Ascending aorta (tissue), 2 donors: ENCODE data around the gene CAPZA1. TPM values are rescaled to one million over a fixed set of nuclear protein-coding genes. Genes with fewer than 3 reads are reported as not detected.

Source experiments
- DNase-seq, 2 donors: peaks; one replicate each; pipeline ENCODE4 v3.0.0-alpha.2; 2019; ENCODE audit warnings: low spot score in 2 of 2
- H3K27ac ChIP-seq, 2 donors: fragments of 200-600 bp; sonication (generic); one replicate each; pipeline ENCODE4 v1.5.1; 2016 to 2017; ENCODE audit warnings: mild to moderate bottlenecking in 1 of 2
- H3K27me3 ChIP-seq: fragments of 200-600 bp; sonication (generic); one replicate; pipeline ENCODE4 v1.5.1; 2017
- H3K36me3 ChIP-seq, 2 donors: fragments of 200-600 bp; sonication (generic); one replicate each; pipeline ENCODE4 v1.5.1; 2016
- H3K4me1 ChIP-seq, 2 donors: fragments of 200-600 bp; sonication (generic); one replicate each; pipeline ENCODE4 v1.5.1; 2016 to 2017; ENCODE audit warnings: mild to moderate bottlenecking in 1 of 2
- H3K4me3 ChIP-seq, 2 donors: fragments of 200-600 bp; sonication (generic); one replicate each; pipeline ENCODE4 v1.5.1; 2016 to 2017; ENCODE audit warnings: mild to moderate bottlenecking in 1 of 2
- H3K9me3 ChIP-seq, 2 donors: fragments of 200-600 bp; sonication (generic); one replicate each; pipeline ENCODE4 v1.5.1; 2016
- CTCF ChIP-seq, 3 experiments: fragments of 200-600 bp in 2 of 3; fragments of 450-650 bp in 1 of 3; sonication (generic) in 2 of 3; IDR thresholded peaks; one replicate each; pipeline ENCODE4 v1.5.1; 2016 to 2019; ENCODE audit warnings: antibody characterized with exemption in 3 of 3, mild to moderate bottlenecking in 1 of 3, moderate library complexity in 1 of 3
- intact Hi-C: fragments of 100-400 bp; cut with DNase I; formaldehyde crosslinking; loops from one replicate; pipeline ENCODE4 v1.15.1; 2023
- total RNA-seq: library from RNA; depleted of rRNA; stranded (reverse); fragments of >200 nt; gene quantifications from one replicate; pipeline ENCODE4 v1.1.0, GENCODE V29; 2016

The CAPZA1 gene
- total RNA-seq, 1 donor from 2014 or later = 53.5 TPM

- peaks cover 10 to 20% of the 10 kb centered on the region in 2 donors for H3K36me3 ChIP-seq
- no peak for TF ChIP-seq CTCF (IDR thresholded peaks at IDR 0.05)
- no peak overlapping the region for H3K4me3 ChIP-seq
- intact Hi-C loops = no loop called here
- no peak for DNase-seq
- H3K27me3 ChIP-seq = no peaks in the 10 kb centered on the region
- no peak overlapping the region for H3K27ac ChIP-seq
- no peaks in the 10 kb centered on the region for H3K4me1 ChIP-seq
- H3K9me3 ChIP-seq = no peaks in the 10 kb centered on the region
These were observed 66.8 kb downstream of the CAPZA1 start for GRCh38 chr1:112686417-112686816.

- Histone ChIP-seq H3K36me3 (peaks cover 13 to 25% of the 10 kb centered on the region in 2 donors), H3K9me3 (no peaks in the 10 kb centered on the region)
- no peak for TF ChIP-seq CTCF (IDR thresholded peaks at IDR 0.05)
These were observed 67.2 kb downstream of the CAPZA1 start for GRCh38 chr1:112686835-112687234.

DNA sequence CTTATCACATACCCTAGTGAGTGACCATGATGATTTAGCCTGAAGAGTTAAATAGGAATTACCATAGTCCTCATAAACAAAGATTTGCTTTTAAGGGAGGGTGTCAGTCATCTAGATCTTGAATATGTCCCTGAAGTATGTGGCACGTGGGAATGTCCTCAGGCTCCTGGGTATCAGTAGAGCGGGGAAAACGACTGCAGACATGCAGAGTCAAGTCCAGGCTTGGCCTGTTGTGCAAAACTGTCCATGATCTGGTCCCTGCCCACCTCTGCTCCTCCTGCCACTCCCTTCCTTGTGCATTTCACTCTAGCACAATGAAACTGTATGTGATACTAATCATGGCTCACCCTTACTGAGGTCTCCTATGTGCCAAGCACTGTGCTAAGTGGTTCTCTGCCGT lies 67.7 kb downstream of the CAPZA1 start:
- no peaks in the 10 kb centered on the region for H3K4me1 ChIP-seq
- intact Hi-C loops = no loop called here
- peaks cover 18 to 30% of the 10 kb centered on the region in 2 donors for H3K36me3 ChIP-seq
- no peak overlapping the region for H3K4me3 ChIP-seq
- DNase-seq = peak in 1 of 2 donors; percentile 40
- H3K9me3 ChIP-seq = no peaks in the 10 kb centered on the region
- H3K27ac ChIP-seq = no peak overlapping the region
- H3K27me3 ChIP-seq = no peaks in the 10 kb centered on the region
- TF ChIP-seq CTCF (IDR thresholded peaks at IDR 0.05) = no peak

More at GRCh38 chr1:112686835-112687234, 67.2 kb downstream of the CAPZA1 start:
- H3K4me3 ChIP-seq = no peak overlapping the region
- DNase-seq = no peak
- intact Hi-C loops = no loop called here
- no peaks in the 10 kb centered on the region for H3K27me3 ChIP-seq
- no peak overlapping the region for H3K27ac ChIP-seq
- no peaks in the 10 kb centered on the region for H3K4me1 ChIP-seq

GRCh38 chr1:112687785-112688496 lies 68.3 kb downstream of the CAPZA1 start:
- Histone ChIP-seq H3K9me3 (no peaks in the 10 kb centered on the region), H3K36me3 (peaks cover 24 to 36% of the 10 kb centered on the region in 2 donors), H3K4me3 (no peak overlapping the region), H3K27ac (no peak overlapping the region), H3K4me1 (no peaks in the 10 kb centered on the region), H3K27me3 (no peaks in the 10 kb centered on the region)
- peak in 1 of 2 donors; percentile 52 for DNase-seq
- intact Hi-C loops = no loop called here
- TF ChIP-seq CTCF (IDR thresholded peaks at IDR 0.05) = no peak

DNA sequence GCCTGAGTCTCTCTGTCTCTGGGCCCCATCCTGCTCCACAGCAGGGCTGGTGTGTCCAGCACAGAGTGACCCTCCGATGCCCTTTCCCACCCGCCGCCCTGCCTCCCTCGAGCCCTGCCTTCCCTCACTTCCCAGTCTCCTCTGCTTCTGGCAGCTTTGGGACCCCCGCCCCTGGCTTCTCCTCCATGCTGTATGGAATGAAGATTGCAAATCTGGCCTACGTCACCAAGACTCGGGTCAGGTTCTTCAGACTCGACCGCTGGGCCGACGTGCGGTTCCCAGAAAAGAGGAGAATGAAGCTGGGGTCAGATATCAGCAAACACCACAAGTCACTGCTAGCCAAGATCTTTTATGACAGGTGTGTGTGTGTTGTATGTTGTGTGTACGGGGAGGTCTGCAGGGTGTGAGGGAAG lies 69.2 kb downstream of the CAPZA1 start:
- intact Hi-C loops = no loop called here
- no peaks in the 10 kb centered on the region for H3K4me1 ChIP-seq
- no peaks in the 10 kb centered on the region for H3K9me3 ChIP-seq
- H3K27me3 ChIP-seq = no peaks in the 10 kb centered on the region
- no peak overlapping the region for H3K4me3 ChIP-seq
- no peak for TF ChIP-seq CTCF (IDR thresholded peaks at IDR 0.05)
- no peak overlapping the region for H3K27ac ChIP-seq
- peaks cover 31 to 44% of the 10 kb centered on the region in 2 donors for H3K36me3 ChIP-seq
- peak in 1 of 2 donors; percentile 63 for DNase-seq
